HCT116 (cell line): ENCODE data around the gene NOX4. TPM values are rescaled to one million over a fixed set of nuclear protein-coding genes. Genes with fewer than 3 reads are reported as not detected.
"Not testable (repeated sequence)": the region's sequence is repeated elsewhere in the genome, so short reads cannot be mapped to it uniquely, and the experiment has no call there.

Experiments used
- ATAC-seq: fragments of 200-7000 bp; cut with Tn5 transposase; 2 replicates; pipeline ENCODE4 v1.9.1; 2020; ENCODE audit warnings: mild to moderate bottlenecking, moderate library complexity
- BruUV-seq: library from RNA; stranded (reverse); fragments of 400-500 nt; replicated peaks from 2 replicates; lab custom pipeline; 2021; lab: Mats Ljungman, UMichigan
- CTCF ChIA-PET: fragments of 300-600 bp; sonication (Branson Sonifier 250); formaldehyde crosslinking; loops from one replicate; lab custom pipeline; 2021; ENCODE audit warnings: antibody characterized with exemption; lab: Charles Lee
- POLR2A ChIA-PET: fragments of 300-600, 350-600 bp; sonication (Branson Sonifier 250); formaldehyde crosslinking; loops from one replicate; lab custom pipeline; 2021; ENCODE audit warnings: antibody characterized with exemption; lab: Charles Lee
- RAD21 ChIA-PET, 2 experiments: fragments of 300-600 bp; sonication (Branson Sonifier 250); formaldehyde crosslinking; loops; one replicate each; lab custom pipeline; 2023; ENCODE audit warnings: low total read pairs in 2 of 2; ENCODE audit not compliant: uncharacterized antibody in 2 of 2, unreplicated experiment in 2 of 2, low non-redundant PET in 1 of 2; lab: Charles Lee
- DNase-seq: peaks from one replicate; pipeline ENCODE4 v3.0.0-alpha.2; 2010; ENCODE audit warnings: low read depth, low spot score
- H2AFZ ChIP-seq: fragments of 200-600 bp; shearing (Covaris generic), sonication (generic); 2 replicates; pipeline ENCODE4 v1.6.1; 2017; ENCODE audit warnings: low read depth, mixed run types, mixed read lengths, antibody characterized with exemption, low read length; ENCODE audit not compliant: poor library complexity, severe bottlenecking
- H3K27ac ChIP-seq: 2 replicates; pipeline ENCODE4 v1.5.1; 2012; ENCODE audit warnings: low read depth, low read length
- H3K27me3 ChIP-seq: fragments of 200-600 bp; sonication (generic); 2 replicates; pipeline ENCODE4 v1.6.1; 2016; ENCODE audit warnings: mixed run types, low read length, mixed read lengths; ENCODE audit not compliant: insufficient read depth
- H3K36me3 ChIP-seq, 2 experiments: fragments of 200-500 bp in 1 of 2; fragments of 200-600 bp in 1 of 2; sonication (Bioruptor generic) in 1 of 2; sonication (generic) in 1 of 2; 2 replicates each; pipeline versions ENCODE4 v1.5.1 to v1.6.1; 2014 to 2016; ENCODE audit warnings: low read length in 2 of 2, inconsistent platforms in 1 of 2, mixed read lengths in 1 of 2, mixed run types in 1 of 2; ENCODE audit not compliant: insufficient read depth in 2 of 2, control insufficient read depth in 1 of 2
- H3K4me1 ChIP-seq, 2 experiments: fragments of 200-600 bp in 1 of 2; sonication (generic) in 1 of 2; 2 replicates each; pipeline versions ENCODE4 v1.5.1 to v1.6.1; 2012 to 2017; ENCODE audit warnings: low read length in 2 of 2, inconsistent platforms in 1 of 2, mild to moderate bottlenecking in 1 of 2, mixed read lengths in 1 of 2, mixed run types in 1 of 2, moderate library complexity in 1 of 2; ENCODE audit not compliant: insufficient read depth in 2 of 2, control insufficient read depth in 1 of 2
- H3K4me2 ChIP-seq: fragments of 200-600 bp; sonication (generic); 2 replicates; pipeline ENCODE4 v1.6.1; 2017; ENCODE audit warnings: mixed run types, low read length, mixed read lengths
- H3K4me3 ChIP-seq, 2 experiments: fragments of 200-600 bp in 1 of 2; sonication (generic) in 1 of 2; replicated peaks in 1 of 2; 2 replicates each; pipeline ENCODE4 v1.5.1; 2011 to 2016; ENCODE audit warnings: low read length in 2 of 2, control low read depth in 1 of 2, low read depth in 1 of 2, mild to moderate bottlenecking in 1 of 2, mixed read lengths in 1 of 2, mixed run types in 1 of 2
- H3K79me2 ChIP-seq: fragments of 200-600 bp; sonication (generic); 2 replicates; pipeline ENCODE4 v1.6.1; 2017; ENCODE audit warnings: mild to moderate bottlenecking, mixed run types, low read length, moderate library complexity, mixed read lengths; ENCODE audit not compliant: insufficient read depth
- H3K9ac ChIP-seq: fragments of 200-600 bp; sonication (generic); 2 replicates; pipeline ENCODE4 v1.6.1; 2016; ENCODE audit warnings: low read length, mixed read lengths
- H3K9me2 ChIP-seq: fragments of 200-600 bp; sonication (generic), shearing (Covaris generic); 2 replicates; pipeline ENCODE4 v1.6.1; 2017; ENCODE audit warnings: mixed run types, mild to moderate bottlenecking, moderate library complexity; ENCODE audit not compliant: insufficient read depth
- H3K9me3 ChIP-seq, 2 experiments: fragments of 200-500 bp in 1 of 2; fragments of 200-600 bp in 1 of 2; sonication (Bioruptor generic) in 1 of 2; sonication (generic) in 1 of 2; 2 replicates each; pipeline ENCODE4 v1.6.1; 2014 to 2017; ENCODE audit warnings: low read length in 2 of 2, mixed read lengths in 2 of 2, inconsistent platforms in 1 of 2, low read depth in 1 of 2, mild to moderate bottlenecking in 1 of 2, mixed run types in 1 of 2, moderate library complexity in 1 of 2; ENCODE audit not compliant: control insufficient read depth in 1 of 2, insufficient read depth in 1 of 2
- H4K20me1 ChIP-seq: fragments of 200-600 bp; sonication (generic), shearing (Covaris generic); 2 replicates; pipeline ENCODE4 v1.6.1; 2017; ENCODE audit warnings: mixed run types, mild to moderate bottlenecking, moderate library complexity; ENCODE audit not compliant: insufficient read depth
- intact Hi-C: fragments of 100-400 bp; cut with micrococcal nuclease; formaldehyde crosslinking; loops from 2 replicates; pipeline ENCODE4 v1.10.0; 2022
- total RNA-seq: library from RNA; stranded (reverse); gene quantifications from one replicate; pipeline ENCODE4 v1.2.1, GENCODE V29; 2021; ENCODE audit not compliant: unreplicated experiment

NOX4 gene
- total RNA-seq, 1 experiment from 2014 or later = not detected

DNA sequence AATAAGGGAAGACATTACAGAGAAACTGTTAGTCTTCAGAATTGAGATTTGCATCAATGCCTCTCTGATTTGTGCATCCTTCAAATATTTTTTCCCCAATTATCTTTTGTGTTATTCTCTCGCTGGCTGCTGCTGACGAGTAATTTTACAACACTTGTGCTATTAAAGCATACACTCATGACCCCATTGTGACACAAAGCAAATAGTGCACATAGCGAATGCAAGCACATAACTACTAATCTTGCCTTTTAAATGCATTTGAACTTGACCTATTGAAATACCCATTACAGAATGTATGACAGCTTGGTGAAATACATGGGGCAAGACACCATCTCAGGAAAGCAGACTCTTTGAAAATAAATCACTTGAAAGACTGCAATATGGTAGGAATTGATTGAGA, 180.6 kb downstream of the NOX4 start:
- H2AFZ ChIP-seq, POLR2A ChIA-PET, DNase-seq, H3K4me3 ChIP-seq, H3K36me3 ChIP-seq, intact Hi-C loops, H3K4me2 ChIP-seq, RAD21 ChIA-PET, H3K79me2 ChIP-seq, H3K9me2 ChIP-seq, BruUV-seq, H3K4me1 ChIP-seq, H3K9me3 ChIP-seq, H3K27me3 ChIP-seq, H4K20me1 ChIP-seq, ATAC-seq, H3K27ac ChIP-seq, H3K9ac ChIP-seq, CTCF ChIA-PET: not testable (repeated sequence)

DNA sequence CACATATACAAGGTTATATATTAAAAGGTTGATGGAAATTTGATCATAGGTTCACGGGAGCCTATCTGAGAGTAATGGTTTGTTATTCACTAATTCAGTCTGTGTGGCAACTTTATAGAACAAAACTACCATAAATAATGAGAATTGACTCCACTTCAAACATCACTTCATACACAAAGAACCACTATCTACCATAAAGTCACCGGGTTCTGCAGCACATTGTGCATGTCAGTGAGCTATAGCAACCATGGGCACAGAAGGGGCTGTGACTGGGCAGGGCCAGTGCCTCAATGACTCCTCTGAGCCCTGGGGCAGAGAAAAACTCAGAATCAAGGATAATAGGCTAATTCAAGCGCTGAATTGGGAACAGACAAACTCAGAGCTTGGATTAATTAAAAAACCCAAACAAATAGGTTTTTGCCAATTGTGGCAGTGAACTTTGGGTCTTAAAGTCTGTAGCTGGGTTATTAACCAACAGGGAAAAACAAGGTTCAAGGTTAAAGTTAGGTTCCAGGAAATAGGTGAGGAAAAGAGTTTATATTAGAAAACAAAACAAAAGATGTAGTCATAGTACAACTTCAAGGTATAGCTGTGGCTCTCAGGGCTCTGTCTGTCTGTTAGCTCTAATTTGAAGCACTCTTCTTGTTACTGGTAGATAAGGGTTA, 181.7 kb downstream of the NOX4 start:
- H2AFZ ChIP-seq, H3K27me3 ChIP-seq, BruUV-seq, H3K36me3 ChIP-seq, H3K9me3 ChIP-seq, POLR2A ChIA-PET, H3K79me2 ChIP-seq, ATAC-seq, RAD21 ChIA-PET, H3K9me2 ChIP-seq, H3K4me2 ChIP-seq, intact Hi-C loops, CTCF ChIA-PET, H4K20me1 ChIP-seq, H3K9ac ChIP-seq, H3K27ac ChIP-seq, H3K4me1 ChIP-seq, H3K4me3 ChIP-seq, DNase-seq: not testable (repeated sequence)

DNA sequence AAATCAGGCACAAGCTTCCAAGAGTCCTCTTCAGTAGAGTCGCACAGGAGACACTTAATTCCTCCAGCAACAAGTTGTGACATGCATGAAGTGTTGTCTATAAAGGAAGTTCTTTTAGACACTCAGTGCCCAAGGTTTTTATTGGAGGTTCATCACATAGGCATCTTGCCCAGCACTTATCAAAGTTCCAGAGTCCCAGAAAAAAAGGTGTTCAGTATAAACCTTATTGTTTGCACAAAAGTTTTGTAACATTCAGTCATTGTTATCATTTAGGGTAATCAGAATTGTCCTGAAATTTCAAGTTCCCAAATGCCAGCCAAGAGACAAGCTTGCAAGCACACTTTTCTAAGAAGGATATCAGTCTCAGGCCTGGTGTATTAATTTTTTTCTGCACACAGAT, 182.9 kb downstream of the NOX4 start:
- intact Hi-C loops, H3K9ac ChIP-seq, H3K4me3 ChIP-seq, H3K9me3 ChIP-seq, H4K20me1 ChIP-seq, POLR2A ChIA-PET, ATAC-seq, H3K4me2 ChIP-seq, H2AFZ ChIP-seq, RAD21 ChIA-PET, BruUV-seq, H3K27me3 ChIP-seq, DNase-seq, H3K27ac ChIP-seq, H3K9me2 ChIP-seq, CTCF ChIA-PET, H3K36me3 ChIP-seq, H3K4me1 ChIP-seq, H3K79me2 ChIP-seq: not testable (repeated sequence)

DNA sequence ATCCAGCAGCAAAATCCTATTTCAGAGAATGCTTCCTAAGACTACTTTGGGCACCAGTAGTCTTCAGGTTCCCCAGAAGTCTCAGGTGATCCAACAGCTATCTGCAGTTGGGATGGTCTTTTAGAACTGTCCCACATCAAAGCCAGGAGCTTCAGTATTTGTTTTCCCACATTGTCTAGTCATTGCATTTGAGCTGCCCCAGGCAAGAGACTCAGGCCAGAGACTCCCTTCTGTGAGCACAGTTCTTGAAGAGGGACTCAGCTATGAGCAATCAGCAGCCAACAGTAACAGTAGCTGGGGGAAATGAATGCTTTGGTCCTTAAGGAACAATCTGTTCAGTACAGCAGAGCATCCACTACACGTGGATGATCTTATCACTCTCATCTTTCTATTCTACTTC, 188.1 kb downstream of the NOX4 start:
- H3K79me2 ChIP-seq, POLR2A ChIA-PET, H3K36me3 ChIP-seq, H3K4me2 ChIP-seq, H3K4me3 ChIP-seq, H3K9ac ChIP-seq, H2AFZ ChIP-seq, CTCF ChIA-PET, DNase-seq, H3K27ac ChIP-seq, RAD21 ChIA-PET, H3K9me3 ChIP-seq, ATAC-seq, H4K20me1 ChIP-seq, H3K4me1 ChIP-seq, H3K9me2 ChIP-seq, intact Hi-C loops, BruUV-seq, H3K27me3 ChIP-seq: not testable (repeated sequence)
